Measurements from ENCODE around the gene GFPT2. TPM values are rescaled to one million over a fixed set of nuclear protein-coding genes. Genes with fewer than 3 reads are reported as not detected.

The GFPT2 gene
- 64.9 and 101 TPM in 2 replicates for total RNA-seq

DNA sequence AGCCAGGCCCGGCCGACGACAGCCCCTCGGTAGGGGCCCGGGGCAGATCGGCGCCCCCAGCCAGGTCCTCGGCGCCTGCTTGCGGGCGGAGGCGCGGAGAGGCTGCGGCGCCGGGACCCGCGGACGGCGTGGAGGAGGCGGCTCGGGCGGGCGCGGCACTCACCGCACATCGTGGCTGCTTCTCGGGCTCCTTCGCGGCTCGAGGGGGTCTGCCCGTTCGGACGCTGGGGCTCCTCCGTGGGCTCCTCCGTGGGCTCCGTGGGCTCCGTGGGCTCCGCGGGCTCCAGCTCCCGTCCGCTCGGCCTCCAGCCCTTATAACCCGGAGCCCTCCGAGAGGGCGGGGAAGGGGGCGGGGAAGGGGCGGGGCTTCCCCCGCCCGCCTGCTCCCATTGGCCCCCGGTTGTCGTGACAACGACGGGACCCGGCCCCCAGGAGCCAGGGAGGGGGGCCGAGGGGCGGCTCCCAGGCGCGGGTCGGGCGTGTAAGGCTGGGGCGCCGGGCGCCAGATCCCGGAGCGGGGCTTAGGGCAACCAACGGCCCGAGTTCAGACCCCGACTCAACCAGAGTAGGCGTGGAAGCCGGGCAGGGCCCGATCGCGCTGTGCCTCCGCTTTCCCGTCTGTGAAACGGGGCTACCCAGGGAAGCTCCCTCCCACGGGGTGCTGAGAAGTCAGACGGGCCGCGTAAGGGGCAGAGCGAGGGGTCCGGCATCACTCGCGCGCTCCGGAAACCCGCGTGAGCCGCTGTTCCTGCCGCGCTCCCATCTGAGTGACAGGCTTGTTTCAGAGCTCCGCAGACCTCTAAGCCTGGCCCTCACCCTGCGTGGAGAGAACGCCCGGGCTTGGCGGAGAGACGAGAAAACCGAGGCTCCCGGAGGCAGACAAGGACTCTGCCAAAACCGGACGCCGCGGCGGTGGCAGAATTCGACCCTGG lies at the start of gene GFPT2:
Gene GFPT2, minus strand, starts transcription at position 289 of the 932 bp plus-strand sequence. Its CDS starts 119 bp downstream, at position 170.

GRCh38 chr5:180291943-180292831 lies 60.9 kb downstream of the GFPT2 start, which contains the start of gene MAPK9:
TSS of gene MAPK9 (minus strand) at chr5:180292083. CDS start at chr5:180280561, 11,522 bp downstream.

Other genes starting within 250 kb of the GFPT2 start
- not detected in 2 replicates for gene RASGEF1C, start 144.1 kb downstream of the GFPT2 start, total RNA-seq
- 16.1 and 21.4 TPM in 2 replicates for gene MAPK9, start 61.3 kb downstream of the GFPT2 start, total RNA-seq
- gene CNOT6, start 141.0 kb upstream of the GFPT2 start, total RNA-seq: 5.8 and 6.0 TPM in 2 replicates
- gene SCGB3A1, start 238.2 kb upstream of the GFPT2 start, total RNA-seq: not detected in 2 replicates

Measured in myometrial cell (primary cell).